Smooth muscle cell of the umbilical artery (primary cell): Measurements from ENCODE around the gene FBXO11. TPM values are rescaled to one million over a fixed set of nuclear protein-coding genes. Genes with fewer than 3 reads are reported as not detected.

Source experiments
- total RNA-seq: library from RNA; depleted of rRNA; stranded (reverse); fragments of >200 nt; gene quantifications from 2 replicates; pipeline ENCODE4 v1.2.3, GENCODE V29; 2014

FBXO11 gene
- total RNA-seq, result 42.2 and 67.5 TPM in 2 replicates

DNA sequence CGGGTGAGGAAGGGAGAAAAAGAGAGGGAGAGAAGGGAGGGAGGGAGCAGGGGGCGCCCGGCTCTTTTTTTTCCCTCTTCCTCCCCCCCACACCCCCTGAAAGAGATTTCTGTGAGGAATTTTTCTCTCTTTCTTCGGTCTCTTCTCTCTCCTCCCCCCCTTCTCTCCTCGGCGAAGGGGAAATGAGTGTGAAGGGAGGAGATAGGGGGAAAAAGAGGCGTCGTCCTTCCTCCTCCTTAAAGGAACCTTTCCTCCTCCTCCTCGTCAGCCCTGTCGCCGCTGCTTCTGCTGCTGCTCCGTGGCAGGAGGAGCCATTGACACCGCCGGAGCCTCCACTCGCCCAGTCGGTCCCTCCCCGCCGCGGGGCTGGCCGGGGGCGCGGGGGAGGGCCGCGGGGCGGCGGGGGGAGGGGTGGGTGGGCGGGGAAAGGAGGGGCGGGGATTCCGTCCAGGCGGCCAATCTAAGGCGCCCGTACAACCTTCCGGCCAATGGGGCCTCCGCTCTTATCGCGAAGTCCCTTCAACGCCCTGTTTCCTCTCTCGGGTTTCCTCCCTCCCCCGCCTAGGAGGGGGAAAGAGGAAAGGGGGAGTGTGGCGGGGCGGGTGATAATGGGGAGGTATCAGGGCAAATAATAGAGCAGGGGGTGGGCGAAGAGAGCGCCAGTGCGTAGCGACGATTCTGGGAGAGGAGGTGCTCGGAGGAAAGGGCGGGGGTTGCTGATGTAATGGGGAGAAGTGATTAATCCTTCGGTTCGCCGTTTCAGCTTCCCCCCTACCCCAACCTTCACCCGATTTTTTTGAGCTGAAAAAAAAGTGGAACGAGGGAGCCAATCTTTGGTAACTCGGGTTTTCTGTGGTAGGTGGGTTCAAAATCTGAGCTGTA, at the start of gene FBXO11:
Gene FBXO11, minus strand, starts transcription at position 342 of the 882 bp plus-strand sequence. CDS start 778 bp downstream, outside the sequence.

DNA sequence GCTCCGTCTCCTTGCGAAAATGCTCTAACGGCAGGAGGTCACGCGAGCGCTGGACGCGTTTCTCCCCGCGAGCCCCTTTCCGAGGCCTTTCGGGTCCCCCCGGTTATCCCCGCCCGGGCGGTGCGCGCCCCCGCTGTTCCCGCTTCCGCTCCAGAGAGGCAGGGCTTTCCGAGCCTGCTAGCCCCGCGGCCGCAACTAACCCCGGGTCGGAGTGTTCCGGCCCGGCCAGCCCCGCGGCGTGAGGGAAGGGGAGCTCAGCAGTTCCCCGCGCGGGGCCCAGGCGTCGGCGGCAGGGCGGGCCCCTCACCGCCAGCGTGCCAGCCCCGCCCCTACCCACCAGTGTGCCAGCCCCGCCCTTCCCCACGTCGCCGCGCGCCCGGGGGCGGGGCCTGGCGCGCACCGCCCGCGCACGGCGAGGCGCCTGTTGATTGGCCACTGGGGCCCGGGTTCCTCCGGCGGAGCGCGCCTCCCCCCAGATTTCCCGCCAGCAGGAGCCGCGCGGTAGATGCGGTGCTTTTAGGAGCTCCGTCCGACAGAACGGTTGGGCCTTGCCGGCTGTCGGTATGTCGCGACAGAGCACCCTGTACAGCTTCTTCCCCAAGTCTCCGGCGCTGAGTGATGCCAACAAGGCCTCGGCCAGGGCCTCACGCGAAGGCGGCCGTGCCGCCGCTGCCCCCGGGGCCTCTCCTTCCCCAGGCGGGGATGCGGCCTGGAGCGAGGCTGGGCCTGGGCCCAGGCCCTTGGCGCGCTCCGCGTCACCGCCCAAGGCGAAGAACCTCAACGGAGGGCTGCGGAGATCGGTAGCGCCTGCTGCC, 123.4 kb downstream of the FBXO11 start, which contains the start of gene MSH6:
Gene MSH6, plus strand, starts transcription at position 475 of the 815 bp plus-strand sequence. Its CDS starts 89 bp downstream, at position 564.

Other genes with a start within 250 kb of the FBXO11 start
- gene MSH6, start 123.4 kb downstream of the FBXO11 start, total RNA-seq, result 35.0 and 67.6 TPM in 2 replicates